ACC112 (cell line): ENCODE measurements around the gene OSBPL9.

ENCODE experiments used
- H2AFZ ChIP-seq: fragments of 200-600 bp; sonication (generic); one replicate; pipeline ENCODE4 v1.6.0; 2017; ENCODE audit warnings: antibody characterized with exemption, low read length; ENCODE audit not compliant: unreplicated experiment
- H3K27ac ChIP-seq: fragments of 200-600 bp; sonication (generic); 2 replicates; pipeline ENCODE4 v1.5.1; 2014; ENCODE audit warnings: low read depth, mild to moderate bottlenecking, antibody characterized with exemption, low read length, moderate library complexity
- H3K27me3 ChIP-seq: fragments of 200-600 bp; sonication (generic); 2 replicates; pipeline ENCODE4 v1.6.1; 2014; ENCODE audit warnings: mild to moderate bottlenecking, antibody characterized with exemption, low read length, moderate library complexity, mixed read lengths; ENCODE audit not compliant: insufficient read depth
- H3K36me3 ChIP-seq: fragments of 200-600 bp; sonication (generic); 2 replicates; pipeline ENCODE4 v1.6.1; 2016; ENCODE audit warnings: mild to moderate bottlenecking, antibody characterized with exemption, low read length, moderate library complexity, mixed read lengths; ENCODE audit not compliant: insufficient read depth
- H3K4me1 ChIP-seq: fragments of 200-600 bp; sonication (generic); one replicate; pipeline ENCODE4 v1.6.1; 2016; ENCODE audit warnings: low read length, mixed read lengths; ENCODE audit not compliant: insufficient read depth, unreplicated experiment, control insufficient read depth
- H3K4me3 ChIP-seq: fragments of 200-600 bp; sonication (generic); 2 replicates; pipeline ENCODE4 v1.5.1; 2014; ENCODE audit warnings: mild to moderate bottlenecking, low read depth, low read length
- H3K79me2 ChIP-seq: fragments of 200-600 bp; sonication (generic); one replicate; pipeline ENCODE4 v1.6.0; 2016; ENCODE audit warnings: low read length; ENCODE audit not compliant: control insufficient read depth, unreplicated experiment, insufficient read depth

Gene OSBPL9

DNA sequence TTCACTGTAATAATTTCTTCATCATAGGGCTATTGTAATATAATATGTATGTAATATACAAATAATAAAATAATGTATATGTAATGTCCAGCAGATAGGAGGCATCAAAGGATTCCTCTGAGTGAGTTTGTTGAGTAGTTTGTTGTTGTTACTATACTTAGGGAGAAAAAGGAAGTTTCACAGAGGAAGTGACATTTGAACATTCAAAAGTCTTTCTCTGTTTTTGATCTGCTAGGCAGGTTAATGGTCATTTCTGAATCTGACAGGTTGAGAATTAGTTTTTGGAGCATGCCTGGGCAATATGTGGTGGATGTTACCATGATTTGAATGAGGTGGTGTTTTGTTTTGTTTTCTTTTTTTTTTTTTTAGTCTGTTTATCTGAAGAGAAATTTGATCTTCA is 159.5 kb downstream of the OSBPL9 start:
- Histone ChIP-seq H3K27me3 (no peaks in the 10 kb centered on the region), H3K27ac (no peak overlapping the region), H3K36me3 (peaks cover 23% of the 10 kb centered on the region)

DNA sequence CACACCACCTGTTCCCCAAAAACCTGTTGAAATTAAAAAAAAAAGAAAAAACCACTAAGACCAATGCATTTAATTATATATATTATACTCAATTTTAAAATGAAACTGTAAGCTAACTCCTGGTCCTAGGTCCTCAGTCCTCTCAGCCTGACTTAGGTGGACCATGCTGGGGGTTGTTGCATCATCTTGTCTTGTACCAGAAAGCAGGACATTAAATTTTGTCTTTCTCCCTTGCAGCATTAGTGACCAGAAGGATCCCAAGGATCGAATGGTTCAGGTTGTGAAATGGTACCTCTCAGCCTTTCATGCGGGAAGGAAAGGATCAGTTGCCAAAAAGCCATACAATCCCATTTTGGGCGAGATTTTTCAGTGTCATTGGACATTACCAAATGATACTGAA is 164.0 kb downstream of the OSBPL9 start:
- H3K4me3 ChIP-seq: no peak overlapping the region
- peaks cover 11% of the 10 kb centered on the region for H3K36me3 ChIP-seq
- H3K4me1 ChIP-seq: no peaks in the 10 kb centered on the region
- no peak overlapping the region for H2AFZ ChIP-seq
- H3K27me3 ChIP-seq: no peaks in the 10 kb centered on the region
- no peaks in the 10 kb centered on the region for H3K79me2 ChIP-seq
- no peak overlapping the region for H3K27ac ChIP-seq

More for the DNA sequence above, 159.5 kb downstream of the OSBPL9 start:
- Histone ChIP-seq H3K79me2 (no peaks in the 10 kb centered on the region), H3K4me3 (no peak overlapping the region), H2AFZ (no peak overlapping the region), H3K4me1 (peaks cover 10% of the 10 kb centered on the region)

- Histone ChIP-seq H3K27me3 (no peaks in the 10 kb centered on the region), H3K36me3 (peaks cover 30% of the 10 kb centered on the region), H3K79me2 (no peaks in the 10 kb centered on the region), H3K4me3 (no peak overlapping the region), H2AFZ (no peak overlapping the region), H3K27ac (no peak overlapping the region), H3K4me1 (no peaks in the 10 kb centered on the region)
Observed at GRCh38 chr1:51784997-51785421, 168.1 kb downstream of the OSBPL9 start.

GRCh38 chr1:51788938-51789337 is 172.0 kb downstream of the OSBPL9 start:
- no peak overlapping the region for H3K27ac ChIP-seq
- H3K4me1 ChIP-seq: no peaks in the 10 kb centered on the region
- no peak overlapping the region for H2AFZ ChIP-seq
- no peaks in the 10 kb centered on the region for H3K27me3 ChIP-seq
- H3K36me3 ChIP-seq: peaks cover 49% of the 10 kb centered on the region
- no peak overlapping the region for H3K4me3 ChIP-seq
- no peaks in the 10 kb centered on the region for H3K79me2 ChIP-seq

DNA sequence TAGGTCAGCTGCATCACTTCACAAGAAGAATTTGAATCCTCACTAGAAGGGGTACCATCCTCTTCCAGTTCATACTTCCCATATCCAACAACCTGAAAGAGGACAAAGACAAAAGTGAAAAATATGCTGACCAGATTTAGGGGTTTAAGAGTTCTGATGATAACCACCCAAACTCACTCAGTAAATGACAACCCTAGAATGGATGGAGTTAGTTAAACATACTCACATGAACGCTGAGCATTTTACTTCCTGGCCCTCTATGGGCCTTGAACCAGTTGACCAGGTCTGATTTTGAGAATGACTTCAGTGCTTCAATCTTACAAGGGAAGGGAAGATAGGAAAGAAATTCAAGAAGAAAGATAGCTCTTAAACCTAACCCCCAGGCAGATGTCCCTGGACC is 172.4 kb downstream of the OSBPL9 start:
- no peak overlapping the region for H3K27ac ChIP-seq
- H2AFZ ChIP-seq: no peak overlapping the region
- no peak overlapping the region for H3K4me3 ChIP-seq
- H3K27me3 ChIP-seq: no peaks in the 10 kb centered on the region
- H3K4me1 ChIP-seq: no peaks in the 10 kb centered on the region
- peaks cover 53% of the 10 kb centered on the region for H3K36me3 ChIP-seq
- no peaks in the 10 kb centered on the region for H3K79me2 ChIP-seq

- Histone ChIP-seq H3K4me3 (no peak overlapping the region), H3K4me1 (no peaks in the 10 kb centered on the region), H3K27ac (no peak overlapping the region), H3K27me3 (no peaks in the 10 kb centered on the region), H3K79me2 (no peaks in the 10 kb centered on the region), H2AFZ (no peak overlapping the region), H3K36me3 (peaks cover 63% of the 10 kb centered on the region)
Observed at GRCh38 chr1:51790385-51790784, 173.5 kb downstream of the OSBPL9 start.

DNA sequence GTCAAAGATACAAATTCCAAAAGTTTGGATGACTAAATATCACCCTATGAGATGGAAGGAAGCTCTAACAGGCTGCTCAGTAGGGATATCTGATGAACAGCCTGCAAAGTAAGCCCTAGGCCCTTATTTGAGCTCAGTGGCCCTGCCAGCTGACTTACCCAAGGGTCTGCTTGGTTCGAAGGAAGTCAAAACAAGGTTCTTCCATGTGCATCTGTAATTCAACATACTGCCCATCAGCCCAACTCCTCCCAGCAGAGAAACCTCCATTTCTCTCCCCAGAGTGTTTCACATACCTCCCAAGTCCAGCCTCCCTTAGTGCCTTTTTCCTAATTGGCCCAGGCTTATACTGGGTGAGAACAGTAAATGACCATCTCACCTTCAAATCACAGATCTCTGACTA is 175.0 kb downstream of the OSBPL9 start:
- Histone ChIP-seq H3K27ac (0 out of 2 replicates have a peak overlapping the region, but pooled peaks have one; percentile 33), H3K36me3 (peaks cover 57% of the 10 kb centered on the region), H2AFZ (no peak overlapping the region), H3K4me3 (no peak overlapping the region), H3K4me1 (no peaks in the 10 kb centered on the region), H3K27me3 (no peaks in the 10 kb centered on the region), H3K79me2 (no peaks in the 10 kb centered on the region)

GRCh38 chr1:51792864-51793263 is 176.0 kb downstream of the OSBPL9 start:
- peak overlapping the region; percentile 66 for H3K27ac ChIP-seq
- peaks cover 49% of the 10 kb centered on the region for H3K36me3 ChIP-seq
- no peaks in the 10 kb centered on the region for H3K79me2 ChIP-seq

DNA sequence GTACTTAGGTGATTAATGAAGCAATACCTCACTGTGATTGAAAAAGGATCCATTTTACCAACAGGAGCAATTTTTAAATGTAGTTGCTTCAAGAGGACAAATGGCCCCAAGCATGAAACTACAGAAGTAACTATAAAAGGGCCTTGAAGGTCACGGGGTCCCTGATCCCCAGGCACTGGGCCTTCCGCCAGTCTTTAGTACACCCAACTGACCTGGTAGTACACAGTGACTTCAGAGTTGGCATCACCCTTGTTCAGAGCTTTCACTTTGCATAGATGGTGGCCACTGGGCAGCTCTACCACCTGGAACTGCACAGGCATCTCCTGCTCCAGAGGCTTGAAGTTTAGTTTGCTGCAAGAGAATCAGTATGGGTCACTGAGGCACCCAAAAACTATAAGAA is 177.4 kb downstream of the OSBPL9 start:
- Histone ChIP-seq H3K79me2 (no peaks in the 10 kb centered on the region), H3K27me3 (no peaks in the 10 kb centered on the region), H3K4me1 (no peaks in the 10 kb centered on the region), H3K36me3 (peaks cover 46% of the 10 kb centered on the region), H3K4me3 (no peak overlapping the region), H3K27ac (0 out of 2 replicates have a peak overlapping the region, but pooled peaks have one; percentile 66), H2AFZ (no peak overlapping the region)

More at GRCh38 chr1:51792864-51793263, 176.0 kb downstream of the OSBPL9 start:
- Histone ChIP-seq H3K27me3 (no peaks in the 10 kb centered on the region), H3K4me1 (no peaks in the 10 kb centered on the region), H3K4me3 (no peak overlapping the region), H2AFZ (no peak overlapping the region)

DNA sequence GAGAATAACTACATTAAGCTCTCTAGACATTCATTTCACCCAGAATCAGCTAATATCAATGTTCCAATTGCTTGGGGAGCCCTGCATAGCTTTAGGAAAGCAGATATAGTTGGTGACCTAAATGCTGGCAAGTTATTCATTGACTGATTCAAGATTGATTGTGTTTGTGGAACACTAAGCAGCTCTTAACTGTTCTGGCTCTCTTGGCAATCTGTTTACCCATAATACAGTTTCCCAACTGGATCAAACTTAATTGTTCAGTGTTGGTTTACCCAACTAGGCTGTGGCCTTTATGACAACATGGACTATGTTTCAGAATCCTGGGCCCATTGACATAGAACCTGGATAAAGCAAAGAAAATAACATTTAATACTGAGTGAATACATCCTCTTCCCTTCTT is 178.0 kb downstream of the OSBPL9 start:
- Histone ChIP-seq H3K36me3 (peaks cover 47% of the 10 kb centered on the region), H2AFZ (no peak overlapping the region), H3K27me3 (no peaks in the 10 kb centered on the region), H3K4me1 (no peaks in the 10 kb centered on the region), H3K4me3 (no peak overlapping the region), H3K27ac (no peak overlapping the region), H3K79me2 (no peaks in the 10 kb centered on the region)

- no peaks in the 10 kb centered on the region for H3K27me3 ChIP-seq
- H3K36me3 ChIP-seq: peaks cover 41% of the 10 kb centered on the region
- H3K4me3 ChIP-seq: no peak overlapping the region
Observed at GRCh38 chr1:51799372-51799771, 182.5 kb downstream of the OSBPL9 start.

More at GRCh38 chr1:51799372-51799771, 182.5 kb downstream of the OSBPL9 start:
- no peaks in the 10 kb centered on the region for H3K4me1 ChIP-seq
- H3K27ac ChIP-seq: no peak overlapping the region
- no peaks in the 10 kb centered on the region for H3K79me2 ChIP-seq
- H2AFZ ChIP-seq: no peak overlapping the region
